C4-2B (cell line): ENCODE results near the gene MYO1D.

Experiments used
- ZFX ChIP-seq: fragments of 450-650 bp; IDR thresholded peaks from 2 replicates; pipeline ENCODE4 v1.6.1; 2017
- TF ChIP-seq, protein P1 (sequence below): fragments of 450-650 bp; conservative IDR thresholded peaks from 2 replicates; pipeline ENCODE4 v1.5.1; 2017; ENCODE audit warnings: mild to moderate bottlenecking

DNA sequence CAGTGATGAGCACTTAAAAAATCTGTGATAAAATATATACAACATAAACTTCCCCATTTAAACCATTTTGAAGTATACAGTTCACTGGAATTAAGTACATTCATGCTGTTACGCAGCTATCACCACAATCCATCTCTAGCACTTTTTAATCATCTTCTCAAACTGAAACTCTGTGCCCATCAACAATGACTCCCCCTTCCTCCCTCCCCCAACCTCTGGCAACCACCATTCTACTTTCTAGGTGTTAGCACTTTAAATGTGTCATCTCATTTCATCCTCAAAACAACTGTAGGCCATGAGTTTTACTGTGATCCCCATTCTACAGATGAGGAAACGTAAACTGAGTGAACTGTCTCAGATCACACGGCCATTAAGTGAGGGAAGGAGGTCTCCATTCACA is 37.3 kb upstream of the MYO1D start:
- TF ChIP-seq, protein P1, sequence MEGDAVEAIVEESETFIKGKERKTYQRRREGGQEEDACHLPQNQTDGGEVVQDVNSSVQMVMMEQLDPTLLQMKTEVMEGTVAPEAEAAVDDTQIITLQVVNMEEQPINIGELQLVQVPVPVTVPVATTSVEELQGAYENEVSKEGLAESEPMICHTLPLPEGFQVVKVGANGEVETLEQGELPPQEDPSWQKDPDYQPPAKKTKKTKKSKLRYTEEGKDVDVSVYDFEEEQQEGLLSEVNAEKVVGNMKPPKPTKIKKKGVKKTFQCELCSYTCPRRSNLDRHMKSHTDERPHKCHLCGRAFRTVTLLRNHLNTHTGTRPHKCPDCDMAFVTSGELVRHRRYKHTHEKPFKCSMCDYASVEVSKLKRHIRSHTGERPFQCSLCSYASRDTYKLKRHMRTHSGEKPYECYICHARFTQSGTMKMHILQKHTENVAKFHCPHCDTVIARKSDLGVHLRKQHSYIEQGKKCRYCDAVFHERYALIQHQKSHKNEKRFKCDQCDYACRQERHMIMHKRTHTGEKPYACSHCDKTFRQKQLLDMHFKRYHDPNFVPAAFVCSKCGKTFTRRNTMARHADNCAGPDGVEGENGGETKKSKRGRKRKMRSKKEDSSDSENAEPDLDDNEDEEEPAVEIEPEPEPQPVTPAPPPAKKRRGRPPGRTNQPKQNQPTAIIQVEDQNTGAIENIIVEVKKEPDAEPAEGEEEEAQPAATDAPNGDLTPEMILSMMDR: no peak
- no peak for TF ChIP-seq ZFX
